GM19240 (cell line): Measurements from ENCODE around the gene HADHA.

Experiments
- DNase-seq: peaks from one replicate; pipeline ENCODE4 v3.0.0; 2011; ENCODE audit warnings: low spot score; ENCODE audit not compliant: insufficient read length

HADHA gene

GRCh38 chr2:26193578-26194231, 50.7 kb downstream of the HADHA start:
- DNase-seq, result no peak

DNA sequence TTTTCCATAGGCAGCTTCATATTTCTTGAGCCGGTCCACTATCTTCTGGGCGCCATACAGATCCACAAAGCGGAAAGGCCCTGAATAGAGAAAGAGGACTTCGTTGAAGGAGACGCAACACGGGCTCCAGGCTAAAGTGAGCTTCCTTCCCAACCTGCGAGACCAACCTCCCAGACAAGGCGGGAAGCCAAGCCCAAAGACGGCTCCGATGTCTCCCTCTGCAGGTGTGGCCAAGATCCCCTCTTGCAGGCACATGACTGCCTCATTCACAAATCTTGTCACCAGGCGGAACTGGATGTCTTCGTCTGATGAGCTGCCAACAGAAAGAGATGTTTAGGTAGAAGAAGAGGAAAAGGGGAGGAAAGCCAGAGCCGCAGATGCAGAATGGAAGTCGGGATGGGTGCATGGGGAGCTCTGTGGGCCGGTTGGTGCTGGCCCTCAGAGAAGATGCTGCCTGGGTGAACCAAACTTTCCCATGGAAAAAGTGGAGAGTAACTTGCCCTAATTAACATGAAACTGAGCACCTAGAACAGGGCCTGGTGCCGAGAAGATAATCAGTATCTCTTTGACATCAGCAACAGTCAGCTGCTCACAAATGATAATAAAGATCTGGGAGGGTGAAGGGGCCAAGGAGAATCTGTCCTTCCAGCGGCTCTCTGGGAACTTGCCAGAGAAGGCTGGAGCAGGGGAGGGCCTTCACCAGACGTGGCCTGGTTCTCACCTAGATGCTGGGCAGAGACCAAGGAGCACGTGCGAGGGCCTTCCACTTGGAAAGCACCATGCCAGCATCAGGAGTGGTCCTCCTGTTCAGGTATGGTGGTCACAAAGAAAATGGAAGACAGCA, 52.9 kb downstream of the HADHA start:
- DNase-seq, result no peak

DNA sequence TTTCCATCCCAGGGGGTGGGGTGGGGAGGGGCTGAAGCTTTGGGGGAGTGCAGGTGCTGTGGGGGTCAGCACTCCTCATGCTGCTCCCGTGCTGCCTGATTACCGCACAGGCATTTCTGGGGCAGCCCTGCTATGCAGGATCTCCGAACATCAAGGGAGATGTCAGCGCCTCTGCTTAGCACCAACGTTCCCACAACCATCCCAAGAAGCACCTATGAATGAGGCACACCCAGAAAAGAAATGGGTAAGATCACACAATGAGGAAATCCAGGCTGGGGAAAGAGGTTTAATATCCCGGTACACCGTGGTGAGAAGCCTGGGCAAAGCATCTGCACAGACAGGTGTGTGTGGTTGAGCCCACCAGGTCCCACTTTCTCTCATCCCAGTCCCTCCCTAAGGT, 54.1 kb downstream of the HADHA start:
- no peak for DNase-seq

DNA sequence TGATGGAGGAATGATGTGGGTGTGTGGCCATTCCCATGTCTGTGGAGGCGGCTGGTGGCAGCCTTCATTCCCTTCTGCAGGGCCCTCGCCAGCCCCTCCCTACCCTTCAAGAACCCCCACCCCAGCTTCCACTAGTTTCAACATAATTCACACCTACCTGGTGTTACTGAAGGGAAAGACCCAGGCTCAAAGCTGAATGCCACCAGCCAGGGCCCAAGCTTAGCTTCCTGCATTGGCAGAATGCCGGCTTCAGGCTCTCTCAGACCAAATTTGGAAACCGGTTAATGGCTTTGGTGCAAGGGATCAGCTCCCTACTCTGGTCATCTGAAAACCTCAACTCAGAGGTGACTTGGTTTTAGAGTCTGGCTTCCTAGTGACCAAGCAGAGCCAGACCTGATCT, 54.7 kb downstream of the HADHA start:
- DNase-seq, result no peak

DNA sequence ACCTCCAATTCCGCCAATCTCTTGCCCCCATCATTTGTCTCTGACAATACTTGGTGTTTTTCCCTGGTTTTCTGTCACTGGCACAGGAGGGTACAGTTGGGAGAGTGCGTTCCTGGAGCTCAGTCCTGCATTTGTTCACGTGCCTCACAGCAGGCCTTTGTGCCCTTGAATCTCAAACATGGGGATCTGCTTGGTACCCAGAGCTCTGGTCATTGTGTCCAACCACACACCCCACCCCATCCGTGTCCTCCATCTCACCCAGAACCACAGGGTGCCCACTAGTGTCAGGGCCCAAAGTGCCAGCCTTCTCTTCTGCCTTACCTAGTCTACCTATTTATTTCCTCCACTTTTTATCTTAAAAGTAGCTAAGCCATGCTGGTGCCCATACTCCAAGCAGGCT, 55.3 kb downstream of the HADHA start:
- DNase-seq, result no peak

- DNase-seq, result no peak
These were observed 56.8 kb downstream of the HADHA start for GRCh38 chr2:26187537-26188104.

DNA sequence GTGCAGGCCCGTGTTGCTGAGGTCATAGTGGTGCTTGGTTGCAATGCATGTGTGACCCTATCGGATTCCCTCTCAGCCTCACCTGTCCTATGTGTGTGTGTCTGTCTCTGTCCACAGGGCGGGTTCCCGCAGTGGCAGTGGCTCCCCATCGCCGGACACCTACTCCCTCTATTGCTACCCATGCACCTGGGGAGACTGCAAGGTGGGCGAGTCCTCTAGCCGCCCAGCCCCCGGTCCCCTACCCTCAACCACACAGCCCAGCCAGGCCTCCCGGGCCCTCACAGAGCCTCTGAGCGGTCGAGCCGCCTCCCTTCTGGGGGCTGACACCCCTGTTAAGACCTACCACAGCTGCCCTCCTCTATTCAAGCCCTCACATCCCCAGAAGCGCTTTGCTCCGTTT, 57.3 kb downstream of the HADHA start:
- DNase-seq, result no peak

DNA sequence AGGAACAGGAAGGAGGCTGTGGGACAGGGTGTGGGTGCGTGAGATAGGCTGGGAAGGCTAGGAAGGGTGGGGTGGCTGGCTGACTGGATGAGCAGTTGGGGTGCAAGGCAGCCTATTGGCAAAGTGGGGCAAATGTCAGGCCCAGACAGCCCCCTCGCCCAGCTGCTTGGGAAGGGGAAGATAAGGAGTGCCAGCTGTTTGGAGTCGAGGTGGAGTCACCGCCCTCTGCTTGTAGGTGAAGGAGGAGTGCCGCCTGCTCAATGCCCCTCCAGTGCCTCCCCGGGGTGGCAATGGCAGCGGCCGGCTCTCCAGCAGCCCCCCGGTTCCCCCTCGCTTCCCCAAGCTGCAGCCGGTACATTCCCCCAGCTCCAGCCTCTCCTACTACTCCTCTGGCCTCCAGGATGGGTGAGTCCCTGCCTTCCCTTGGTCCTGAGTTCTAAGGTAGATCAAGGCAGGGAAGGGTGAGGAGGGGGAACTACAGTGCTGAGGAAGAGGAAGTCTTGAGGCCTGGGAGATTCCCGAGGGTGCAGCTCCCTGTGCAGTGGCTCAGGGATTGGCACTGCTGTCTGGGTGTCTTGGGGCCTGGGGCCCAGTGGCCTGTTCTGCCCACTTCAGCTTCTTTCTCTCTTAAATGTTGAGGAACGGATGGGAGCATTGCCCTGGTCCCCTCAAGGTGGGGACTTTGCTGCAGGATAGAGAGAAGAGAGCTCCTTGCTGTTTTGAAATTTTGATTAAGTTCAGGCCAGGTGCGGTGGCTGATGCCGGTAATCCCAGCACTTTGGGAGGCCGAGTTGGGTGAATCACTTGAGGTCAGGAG, 58.3 kb downstream of the HADHA start:
- no peak for DNase-seq

- DNase-seq, result no peak
These were observed 59.0 kb downstream of the HADHA start for GRCh38 chr2:26185304-26185928.

DNA sequence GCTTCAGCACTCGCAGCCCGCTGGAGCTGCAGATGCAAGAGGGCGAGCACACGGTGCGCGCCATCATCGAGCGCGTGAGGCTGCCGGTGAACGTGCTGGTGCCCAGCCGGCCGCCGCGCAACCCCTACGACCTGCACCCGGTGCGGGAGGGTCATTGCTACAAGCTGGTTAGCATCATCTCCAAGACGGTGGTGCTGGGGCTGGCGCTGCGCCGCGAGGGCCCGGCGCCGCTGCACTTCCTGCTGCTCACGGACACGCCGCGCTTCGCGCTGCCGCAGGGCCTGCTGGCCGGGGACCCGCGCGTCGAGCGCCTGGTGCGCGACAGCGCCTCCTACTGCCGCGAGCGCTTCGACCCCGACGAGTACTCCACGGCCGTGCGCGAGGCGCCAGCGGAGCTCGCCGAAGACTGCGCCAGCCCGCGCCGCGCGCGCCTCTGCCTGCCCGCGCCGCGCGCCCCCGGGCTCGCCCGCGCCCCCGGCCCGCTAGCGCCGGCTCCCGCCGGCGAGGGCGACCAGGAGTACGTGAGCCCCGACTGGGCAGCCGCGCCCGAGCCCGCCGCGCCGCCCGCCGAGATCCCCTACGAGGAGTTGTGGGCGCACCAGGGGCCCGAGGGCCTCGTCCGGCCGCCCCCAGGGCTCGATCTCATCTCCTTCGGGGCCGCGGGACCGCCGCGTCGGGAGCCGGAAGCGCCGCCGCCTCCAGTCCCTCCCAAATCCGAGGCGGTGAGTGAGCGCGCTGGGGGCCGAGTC, 59.7 kb downstream of the HADHA start:
- DNase-seq, result peak; percentile 90

DNA sequence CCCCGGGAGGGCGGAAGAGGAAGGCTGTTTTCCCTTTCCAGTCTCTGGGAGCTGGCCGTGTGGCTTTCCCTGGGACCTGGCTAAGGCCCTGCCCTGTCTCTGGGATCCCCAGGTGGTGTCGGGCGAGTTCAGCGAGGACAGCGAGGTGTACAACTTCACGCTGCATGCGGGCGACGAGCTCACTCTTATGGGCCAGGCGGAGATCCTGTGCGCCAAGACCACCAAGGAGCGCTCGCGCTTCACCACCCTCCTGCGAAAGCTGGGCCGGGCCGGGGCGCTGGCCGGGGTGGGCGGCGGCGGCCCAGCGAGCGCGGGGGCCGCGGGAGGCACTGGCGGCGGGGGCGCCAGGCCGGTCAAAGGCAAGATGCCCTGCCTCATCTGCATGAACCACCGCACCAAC, 60.3 kb downstream of the HADHA start:
- no peak for DNase-seq

- DNase-seq, result no peak
These were observed 61.4 kb downstream of the HADHA start for GRCh38 chr2:26182887-26183630.

DNA sequence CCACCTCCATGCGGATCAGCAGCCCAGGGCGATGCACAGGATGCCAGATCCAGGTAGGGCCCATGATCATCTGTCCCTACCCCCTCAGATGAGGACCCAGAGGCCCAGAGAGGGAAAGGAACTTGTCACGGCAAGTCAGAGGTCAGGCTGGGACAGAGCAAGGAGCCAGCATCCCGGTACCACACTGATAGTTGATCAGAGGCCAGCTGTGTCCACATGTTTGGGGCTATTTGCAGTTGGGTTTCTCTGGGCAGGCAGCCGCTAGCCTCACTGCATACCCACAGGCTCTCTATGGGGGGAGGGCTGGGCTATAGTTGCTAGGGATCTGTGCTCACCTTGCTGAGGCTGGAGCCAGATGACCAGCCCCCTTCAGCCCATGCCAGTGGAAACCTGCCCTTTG, 62.0 kb downstream of the HADHA start:
- no peak for DNase-seq

DNA sequence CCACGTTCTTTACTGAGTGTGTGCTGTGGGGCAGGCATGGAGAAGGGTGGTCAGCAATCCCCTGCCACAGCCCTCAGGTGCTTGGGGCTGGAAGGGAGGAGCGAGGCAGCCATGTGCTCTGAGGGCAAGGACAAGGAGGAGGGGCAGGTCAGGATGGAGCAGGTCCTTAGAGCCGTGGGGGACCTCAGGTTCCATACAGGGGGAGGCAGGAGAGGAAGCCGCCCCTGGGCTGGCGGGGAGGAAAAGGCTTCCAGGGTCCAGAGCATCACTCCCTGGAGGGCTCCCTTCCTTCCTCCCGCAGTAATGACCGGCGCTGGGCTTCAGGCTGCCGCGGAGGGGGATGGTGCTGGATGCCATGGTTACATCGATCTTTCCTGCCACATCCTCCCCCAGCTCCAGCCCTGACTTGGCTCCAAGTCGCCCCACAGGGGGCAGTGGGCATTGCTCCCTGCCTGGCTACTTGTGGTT, 65.0 kb downstream of the HADHA start:
- no peak for DNase-seq

- DNase-seq, result no peak
These were observed 65.5 kb downstream of the HADHA start for GRCh38 chr2:26178746-26179436.

DNA sequence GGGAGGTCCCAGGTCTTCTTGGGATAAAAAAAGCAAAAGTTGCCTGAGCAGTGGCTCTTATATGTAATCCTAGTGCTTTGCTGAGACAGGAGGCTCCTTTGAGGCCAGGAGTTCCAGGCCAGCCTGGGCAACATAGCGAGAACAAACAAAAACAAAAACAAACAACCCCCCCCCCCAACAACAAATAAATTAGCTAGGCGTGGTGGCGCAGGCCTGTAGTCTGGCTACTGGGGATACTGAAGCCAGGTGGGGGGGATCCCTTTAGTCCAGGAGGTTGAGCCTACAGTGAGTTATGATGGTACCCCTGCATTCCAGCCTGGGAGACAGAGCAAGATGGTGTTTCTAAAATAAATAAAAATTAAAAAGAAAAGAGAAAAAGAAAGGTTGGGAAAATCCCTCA, 66.2 kb downstream of the HADHA start:
- DNase-seq, result no peak

GRCh38 chr2:26177122-26177521, 67.3 kb downstream of the HADHA start:
- no peak for DNase-seq

DNA sequence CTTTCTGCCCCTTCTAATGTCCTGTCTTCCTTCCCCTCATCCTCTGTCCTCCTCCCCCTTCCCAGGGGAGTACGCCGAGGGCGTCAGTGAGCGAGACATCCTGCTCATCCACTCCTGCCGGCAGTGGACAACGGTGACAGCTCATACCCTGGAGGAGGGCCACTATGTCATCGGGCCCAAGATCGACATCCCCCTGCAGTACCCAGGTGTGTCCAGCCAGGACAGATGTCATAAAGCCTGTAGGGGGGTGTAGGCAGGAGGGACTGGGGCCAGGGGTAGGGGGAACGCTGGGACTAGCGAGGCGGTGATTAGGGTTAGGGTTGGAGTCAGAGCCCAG, 68.2 kb downstream of the HADHA start:
- no peak for DNase-seq
